SJCRH30 (cell line): Measurements from ENCODE around the gene ZMAT3. TPM values are rescaled to one million over a fixed set of nuclear protein-coding genes. Genes with fewer than 3 reads are reported as not detected.
A peak's percentile ranks its signal among the peaks of the same experiment; 100 is the strongest.
"Not testable (repeated sequence)": the region's sequence is repeated elsewhere in the genome, so short reads cannot be mapped to it uniquely, and the experiment has no call there.

Experiments
- DNase-seq, 2 experiments: peaks; one replicate each; pipeline ENCODE4 v3.0.0-alpha.2; 2015 to 2020
- H3K27ac ChIP-seq: fragments of 250-450 bp; sonication (Bioruptor Pico); 2 replicates; pipeline ENCODE4 v1.5.1; 2020; ENCODE audit warnings: mild to moderate bottlenecking, moderate library complexity
- H3K27me3 ChIP-seq: fragments of 250-450 bp; sonication (Bioruptor Pico); 2 replicates; pipeline ENCODE4 v1.5.1; 2020; ENCODE audit warnings: mild to moderate bottlenecking, moderate library complexity
- H3K36me3 ChIP-seq: fragments of 250-450 bp; sonication (Bioruptor Pico); 2 replicates; pipeline ENCODE4 v1.5.1; 2020; ENCODE audit warnings: mild to moderate bottlenecking, moderate library complexity
- H3K4me1 ChIP-seq: fragments of 250-450 bp; sonication (Bioruptor Pico); 2 replicates; pipeline ENCODE4 v1.5.1; 2020; ENCODE audit warnings: mild to moderate bottlenecking, moderate library complexity
- H3K4me3 ChIP-seq: fragments of 250-450 bp; sonication (Bioruptor Pico); 2 replicates; pipeline ENCODE4 v1.5.1; 2020; ENCODE audit warnings: mild to moderate bottlenecking, moderate library complexity
- H3K9me3 ChIP-seq: fragments of 250-450 bp; sonication (Bioruptor Pico); replicated peaks from 2 replicates; pipeline ENCODE4 v1.5.1; 2020; ENCODE audit warnings: mild to moderate bottlenecking, moderate library complexity
- total RNA-seq: library from RNA; depleted of rRNA; stranded (reverse); fragments of >200 nt; shearing (Covaris generic); gene quantifications from 2 replicates; pipeline ENCODE4 v1.2.3, GENCODE V29; 2014

Gene ZMAT3
- total RNA-seq, 1 experiment from 2014 or later, result 7.1 TPM

DNA sequence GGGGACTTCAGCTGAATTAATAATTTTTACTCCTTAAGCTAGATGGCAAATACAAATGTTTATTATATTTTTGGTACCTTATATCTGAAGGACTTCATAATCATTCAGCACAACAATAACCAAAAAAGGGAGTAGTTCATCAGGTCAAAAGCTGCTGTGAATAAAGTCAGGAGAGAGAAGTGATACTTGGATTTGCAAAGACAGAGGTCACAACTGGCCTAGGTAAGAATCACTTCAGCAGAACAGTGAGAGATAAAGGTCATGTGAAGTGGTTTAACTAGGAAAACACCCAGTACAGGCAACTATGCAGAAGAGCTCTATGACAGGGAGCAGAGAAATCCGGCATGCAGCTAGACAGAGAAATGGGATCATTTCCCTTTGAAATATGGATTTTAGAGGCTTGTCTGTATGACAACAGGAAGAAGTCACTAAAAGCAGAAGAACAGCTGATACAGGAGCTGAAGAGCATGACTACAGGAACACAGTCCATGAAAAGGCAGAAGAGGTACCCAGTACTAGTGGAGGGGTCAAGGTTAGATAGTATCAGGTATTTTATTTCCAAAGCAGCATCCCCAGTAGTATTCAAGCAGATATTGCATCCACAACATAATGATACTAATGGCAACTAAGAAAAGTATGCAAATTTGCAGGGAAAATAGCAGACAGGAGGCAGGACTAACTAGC lies 25.7 kb downstream of the ZMAT3 start:
- Histone ChIP-seq H3K27ac (peak overlapping the region; percentile 66), H3K9me3 (no peaks in the 10 kb centered on the region; the same call in 1 of the 2 replicates), H3K4me3 (no peak overlapping the region), H3K36me3 (no peaks in the 10 kb centered on the region), H3K4me1 (peaks cover 16% of the 10 kb centered on the region), H3K27me3 (no peaks in the 10 kb centered on the region)
- peak in 1 of 2 experiments; percentile 14 for DNase-seq

GRCh38 chr3:179038899-179039251 lies 32.7 kb downstream of the ZMAT3 start:
- not testable (repeated sequence) for H3K27me3 ChIP-seq, H3K4me1 ChIP-seq, DNase-seq, H3K36me3 ChIP-seq, H3K9me3 ChIP-seq, H3K27ac ChIP-seq, H3K4me3 ChIP-seq

DNA sequence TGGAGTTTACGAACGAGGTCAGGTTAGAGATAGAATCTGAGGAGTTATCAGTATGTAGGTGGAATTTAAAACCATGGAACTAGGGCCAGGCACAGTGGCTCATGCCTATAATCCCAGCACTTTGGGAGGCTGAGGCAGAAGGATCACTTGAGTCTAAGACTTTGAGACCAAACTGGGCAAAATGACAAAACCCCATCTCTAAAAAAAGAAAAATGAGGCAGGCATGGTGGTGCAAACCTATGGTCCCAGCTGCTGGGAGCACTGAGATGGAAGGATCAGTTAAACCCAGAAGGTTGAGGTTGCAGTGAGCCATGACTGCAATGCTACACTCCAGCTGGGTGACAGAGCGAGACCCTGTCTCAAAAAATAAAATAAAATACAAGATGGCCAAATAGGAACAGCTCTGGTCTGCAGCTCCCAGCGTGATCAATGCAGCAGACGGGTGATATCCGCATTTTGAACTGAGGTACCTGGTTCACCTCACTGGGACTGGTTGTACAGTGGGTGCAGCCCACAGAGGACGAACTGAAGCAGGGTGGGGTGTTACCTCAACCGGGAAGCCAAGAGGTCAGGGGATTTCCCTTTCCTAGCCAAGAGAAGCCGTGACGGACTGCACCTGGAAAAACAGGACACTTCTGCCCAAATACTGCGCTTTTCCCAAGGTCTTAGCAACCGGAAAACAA lies 33.3 kb downstream of the ZMAT3 start:
- Histone ChIP-seq H3K4me1 (no peaks in the 10 kb centered on the region), H3K9me3 (no peaks in the 10 kb centered on the region), H3K27ac (no peak overlapping the region), H3K27me3 (no peaks in the 10 kb centered on the region), H3K36me3 (no peaks in the 10 kb centered on the region), H3K4me3 (no peak overlapping the region)
- DNase-seq, result no peak

- Histone ChIP-seq H3K36me3 (no peaks in the 10 kb centered on the region), H3K4me1 (no peaks in the 10 kb centered on the region), H3K27me3 (no peaks in the 10 kb centered on the region), H3K4me3 (no peak overlapping the region), H3K9me3 (no peaks in the 10 kb centered on the region), H3K27ac (no peak overlapping the region)
- no peak for DNase-seq
Measured at GRCh38 chr3:179037351-179037750, 34.3 kb downstream of the ZMAT3 start.

DNA sequence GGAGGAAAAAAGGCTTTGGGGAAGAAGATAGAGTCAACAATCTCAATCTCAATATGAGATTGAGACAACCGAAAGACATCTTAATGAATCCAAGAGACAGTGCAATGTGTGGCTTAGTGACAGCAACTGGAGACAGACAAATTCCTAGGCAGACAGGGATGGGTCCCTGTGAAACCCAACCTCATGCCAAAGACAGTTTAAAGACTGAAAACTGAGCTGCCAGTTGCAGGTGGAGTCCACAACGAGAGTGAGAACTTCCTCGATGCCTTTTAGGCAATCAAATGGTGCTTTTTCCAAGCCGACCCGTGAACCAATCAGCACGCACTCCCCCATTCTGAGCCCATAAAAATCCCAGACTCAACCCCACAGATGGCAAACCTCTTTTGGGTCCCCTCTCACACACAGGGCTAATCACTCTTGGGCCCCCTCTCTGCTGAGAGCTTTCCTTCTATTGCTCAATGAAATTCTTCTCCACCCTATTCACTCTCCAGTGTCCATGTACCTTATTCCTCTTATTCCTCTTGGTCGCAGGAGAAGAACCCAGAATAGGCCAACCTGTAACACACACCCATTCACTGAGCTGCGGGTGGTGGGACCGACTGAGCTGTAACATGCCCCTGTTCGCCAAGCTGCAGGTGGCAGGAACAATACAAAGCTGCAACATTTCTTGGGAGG lies 34.8 kb downstream of the ZMAT3 start:
- no peaks in the 10 kb centered on the region for H3K9me3 ChIP-seq
- no peak overlapping the region for H3K4me3 ChIP-seq
- no peaks in the 10 kb centered on the region for H3K27me3 ChIP-seq
- H3K36me3 ChIP-seq, result no peaks in the 10 kb centered on the region
- no peaks in the 10 kb centered on the region for H3K4me1 ChIP-seq
- DNase-seq, result no peak
- H3K27ac ChIP-seq, result no peak overlapping the region

DNA sequence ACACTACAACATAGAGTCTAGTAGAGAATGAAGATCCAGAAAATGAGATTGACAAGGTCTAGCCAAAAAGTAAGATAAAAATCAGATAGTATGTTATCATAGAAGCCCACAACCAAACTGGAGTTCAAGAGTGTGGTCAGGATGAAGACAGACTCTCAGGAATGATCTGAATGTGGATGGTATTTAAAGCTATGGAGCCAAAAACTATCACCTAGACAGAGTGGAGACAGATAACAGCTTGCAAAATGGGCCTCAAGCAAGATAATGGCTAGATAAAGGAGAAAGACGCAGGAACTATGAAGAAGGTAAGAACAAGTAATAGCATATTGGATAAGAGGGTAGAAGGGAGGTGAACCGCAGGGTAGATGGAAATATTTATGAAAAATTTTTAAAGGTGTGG lies 35.4 kb downstream of the ZMAT3 start:
- H3K4me3 ChIP-seq, result no peak overlapping the region
- no peaks in the 10 kb centered on the region for H3K27me3 ChIP-seq
- no peak overlapping the region for H3K27ac ChIP-seq
- no peak for DNase-seq
- no peaks in the 10 kb centered on the region for H3K4me1 ChIP-seq
- H3K36me3 ChIP-seq, result no peaks in the 10 kb centered on the region
- no peaks in the 10 kb centered on the region for H3K9me3 ChIP-seq

- H3K4me1 ChIP-seq, result no peaks in the 10 kb centered on the region
- no peak for DNase-seq
- no peaks in the 10 kb centered on the region for H3K27me3 ChIP-seq
- H3K9me3 ChIP-seq, result no peaks in the 10 kb centered on the region
- no peak overlapping the region for H3K27ac ChIP-seq
- no peaks in the 10 kb centered on the region for H3K36me3 ChIP-seq
- no peak overlapping the region for H3K4me3 ChIP-seq
Measured at GRCh38 chr3:179035232-179035631, 36.4 kb downstream of the ZMAT3 start.

DNA sequence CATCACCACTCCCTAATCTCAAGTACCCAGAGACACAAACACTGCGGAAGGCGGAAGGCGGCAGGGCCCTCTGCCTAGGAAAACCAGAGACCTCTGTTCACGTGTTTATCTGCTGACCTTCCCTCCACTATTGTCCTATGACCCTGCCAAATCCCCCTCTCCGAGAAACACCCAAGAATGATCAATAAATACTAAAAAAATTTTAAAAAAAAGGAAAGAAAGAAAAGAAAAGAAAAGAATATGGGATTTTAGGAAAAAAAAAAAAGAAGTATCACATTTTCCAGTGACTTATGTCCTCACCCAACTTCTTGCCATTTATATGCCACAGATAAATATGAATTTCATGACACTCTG lies 38.3 kb downstream of the ZMAT3 start:
- DNase-seq, H3K4me1 ChIP-seq, H3K27ac ChIP-seq: not testable (repeated sequence)

GRCh38 chr3:179032454-179033303 lies 38.9 kb downstream of the ZMAT3 start:
- H3K27ac ChIP-seq, H3K27me3 ChIP-seq, H3K4me1 ChIP-seq, H3K9me3 ChIP-seq, DNase-seq, H3K36me3 ChIP-seq, H3K4me3 ChIP-seq: not testable (repeated sequence)

More for the DNA sequence above, 38.3 kb downstream of the ZMAT3 start:
- not testable (repeated sequence) for H3K4me3 ChIP-seq, H3K9me3 ChIP-seq, H3K36me3 ChIP-seq, H3K27me3 ChIP-seq

DNA sequence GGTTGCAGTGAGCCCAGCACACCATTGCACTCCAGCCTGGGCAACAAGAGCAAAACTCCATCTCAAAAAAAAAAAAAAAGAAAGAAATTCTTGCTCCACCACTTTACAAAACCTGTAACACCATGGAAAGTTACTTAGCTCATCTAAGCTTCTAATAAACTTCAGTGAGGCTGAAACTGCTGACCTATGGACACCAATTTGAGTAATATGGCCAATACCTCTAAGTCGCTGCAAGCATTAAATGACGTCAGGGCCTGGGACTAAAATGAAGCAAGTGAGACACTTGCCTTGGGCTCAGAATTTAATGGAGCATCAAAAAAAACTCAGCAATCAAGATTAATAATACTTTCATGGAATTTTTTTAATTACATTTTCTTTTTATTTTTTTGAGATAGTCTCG lies 42.5 kb downstream of the ZMAT3 start:
- Histone ChIP-seq H3K27me3 (no peaks in the 10 kb centered on the region), H3K27ac (no peak overlapping the region), H3K36me3 (peaks cover 6% of the 10 kb centered on the region; the same call in 1 of the 2 replicates), H3K9me3 (no peaks in the 10 kb centered on the region), H3K4me1 (no peaks in the 10 kb centered on the region), H3K4me3 (no peak overlapping the region)
- DNase-seq, result no peak

- H3K9me3 ChIP-seq, result no peaks in the 10 kb centered on the region
- peaks cover 6% of the 10 kb centered on the region; the same call in 1 of the 2 replicates for H3K36me3 ChIP-seq
- no peak overlapping the region for H3K4me3 ChIP-seq
- no peak for DNase-seq
- H3K27me3 ChIP-seq, result no peaks in the 10 kb centered on the region
- H3K4me1 ChIP-seq, result no peaks in the 10 kb centered on the region
- no peak overlapping the region for H3K27ac ChIP-seq
Measured at GRCh38 chr3:179028408-179028807, 43.2 kb downstream of the ZMAT3 start.

DNA sequence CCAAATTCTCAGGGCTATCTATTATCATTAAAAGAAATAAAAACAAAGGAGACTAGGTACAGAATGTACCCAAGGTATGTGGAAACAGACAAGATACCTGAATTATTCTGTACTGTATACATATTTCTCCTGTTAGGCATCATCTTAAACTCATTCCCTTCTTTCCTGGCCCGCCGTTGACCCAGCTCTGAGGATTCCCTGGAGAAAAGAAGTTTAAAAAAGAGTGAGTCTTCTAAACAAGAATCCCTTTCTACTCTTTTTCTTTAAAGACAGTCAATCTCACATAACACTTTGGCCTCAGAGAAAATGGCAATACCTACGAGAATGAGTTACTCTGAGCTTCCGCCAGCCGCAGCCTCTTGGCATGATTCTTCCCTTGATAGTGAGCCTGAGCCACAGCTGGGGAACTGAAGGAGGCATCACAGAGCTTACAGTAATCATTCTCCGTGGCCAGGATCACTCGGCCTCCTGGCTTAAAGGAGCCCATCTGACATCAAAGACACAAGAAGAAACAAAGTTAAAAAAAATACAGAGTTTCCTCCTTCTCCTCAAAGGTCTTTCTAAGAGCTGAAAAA lies 44.2 kb downstream of the ZMAT3 start:
- Histone ChIP-seq H3K4me1 (no peaks in the 10 kb centered on the region), H3K9me3 (no peaks in the 10 kb centered on the region), H3K4me3 (no peak overlapping the region), H3K36me3 (peaks cover 6% of the 10 kb centered on the region; the same call in 1 of the 2 replicates), H3K27ac (no peak overlapping the region), H3K27me3 (no peaks in the 10 kb centered on the region)
- DNase-seq, result no peak

DNA sequence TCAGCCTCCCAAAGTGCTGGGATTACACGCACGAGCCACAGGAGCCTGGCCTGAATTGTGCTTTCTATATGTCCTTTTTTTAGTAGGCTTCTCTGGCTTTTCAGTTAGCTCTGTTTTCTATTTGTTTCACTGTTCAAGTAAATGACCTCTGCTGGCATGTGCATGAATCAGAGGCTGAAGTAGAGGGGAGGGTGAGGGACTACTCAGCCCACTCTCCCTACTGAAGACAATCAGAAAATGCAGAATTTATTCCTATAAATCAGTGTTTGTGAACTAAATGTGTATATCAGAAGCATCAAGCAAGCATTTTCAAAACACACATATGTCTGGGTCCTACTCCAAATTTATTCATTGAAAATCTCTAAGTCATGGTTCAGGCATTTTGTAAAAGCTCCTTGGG lies 45.0 kb downstream of the ZMAT3 start:
- no peak for DNase-seq
- no peak overlapping the region for H3K27ac ChIP-seq

DNA sequence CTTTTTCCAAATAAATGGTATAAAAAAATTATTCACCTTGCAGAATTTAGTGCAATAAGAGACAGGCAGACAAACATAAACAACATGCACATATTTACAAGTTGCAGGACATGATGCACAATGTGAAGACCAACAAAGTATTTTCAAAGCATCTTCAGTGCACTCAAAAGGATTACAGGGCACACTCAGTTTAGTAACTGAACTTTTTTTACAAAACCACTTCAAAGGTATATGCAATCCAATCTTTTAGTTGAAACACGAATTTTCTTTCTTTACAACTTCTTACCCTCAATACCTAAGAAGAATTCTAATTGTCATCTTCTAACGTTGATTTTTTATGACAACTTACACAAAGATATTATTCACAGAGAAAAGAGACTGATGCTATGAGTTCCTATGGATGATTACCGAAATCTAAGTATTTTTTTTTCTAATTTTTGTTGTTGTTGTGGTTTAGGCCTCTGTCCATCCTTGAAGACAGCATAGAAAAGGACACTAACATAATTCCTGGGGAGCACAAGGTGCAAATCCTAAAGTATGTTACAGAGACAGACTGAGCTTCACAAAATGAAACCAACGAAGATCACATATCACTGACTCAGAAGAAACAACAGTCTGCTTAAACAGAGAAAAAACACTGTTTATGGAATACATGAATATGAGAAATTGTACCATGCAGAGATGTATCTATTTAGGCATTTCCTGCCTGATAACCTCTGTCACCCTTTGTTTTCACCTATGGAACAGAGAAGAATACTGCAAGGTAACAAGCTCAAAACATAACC lies 50.3 kb downstream of the ZMAT3 start:
- no peak overlapping the region for H3K4me3 ChIP-seq
- no peak overlapping the region for H3K27ac ChIP-seq
- H3K27me3 ChIP-seq, result no peaks in the 10 kb centered on the region
- H3K9me3 ChIP-seq, result no peaks in the 10 kb centered on the region
- no peak for DNase-seq
- H3K36me3 ChIP-seq, result peaks cover 6% of the 10 kb centered on the region; the same call in 1 of the 2 replicates
- H3K4me1 ChIP-seq, result 0 out of 2 replicates have a peak, but pooled peaks cover 3% of the 10 kb centered on the region

More for the DNA sequence above, 45.0 kb downstream of the ZMAT3 start:
- H3K27me3 ChIP-seq, result no peaks in the 10 kb centered on the region
- H3K4me3 ChIP-seq, result no peak overlapping the region
- H3K36me3 ChIP-seq, result peaks cover 6% of the 10 kb centered on the region; the same call in 1 of the 2 replicates
- no peaks in the 10 kb centered on the region for H3K9me3 ChIP-seq
- H3K4me1 ChIP-seq, result no peaks in the 10 kb centered on the region
